Fibroblast of upper back skin (primary cell): ENCODE measurements around the gene AQP3.
"Not testable (repeated sequence)": the region's sequence is repeated elsewhere in the genome, so short reads cannot be mapped to it uniquely, and the experiment has no call there.

Experiments used
- DNase-seq: peaks from one replicate; pipeline ENCODE4 v3.0.0-alpha.2; 2013

Gene AQP3

GRCh38 chr9:33464045-33464636 is 16.7 kb upstream of the AQP3 start:
- no peak for DNase-seq

- DNase-seq = no peak
Measured at GRCh38 chr9:33463151-33463550, 15.8 kb upstream of the AQP3 start.

- no peak for DNase-seq
Measured at GRCh38 chr9:33461492-33461891, 14.1 kb upstream of the AQP3 start.

GRCh38 chr9:33460854-33461253 is 13.5 kb upstream of the AQP3 start:
- no peak for DNase-seq

- no peak for DNase-seq
Measured at GRCh38 chr9:33459115-33459514, 11.7 kb upstream of the AQP3 start.

- DNase-seq = no peak
Measured at GRCh38 chr9:33458444-33458843, 11.1 kb upstream of the AQP3 start.

- DNase-seq = no peak
Measured at GRCh38 chr9:33455945-33456344, 8.6 kb upstream of the AQP3 start.

- DNase-seq = not testable (repeated sequence)
Measured at GRCh38 chr9:33455456-33455855, 8.1 kb upstream of the AQP3 start.

- DNase-seq = not testable (repeated sequence)
Measured at GRCh38 chr9:33454661-33455026, 7.3 kb upstream of the AQP3 start.

- no peak for DNase-seq
Measured at GRCh38 chr9:33453999-33454660, 6.7 kb upstream of the AQP3 start.

- peak; percentile 18 for DNase-seq
Measured at GRCh38 chr9:33453286-33453860, 6.0 kb upstream of the AQP3 start.

GRCh38 chr9:33452828-33453271 is 5.5 kb upstream of the AQP3 start:
- DNase-seq = peak; percentile 86

GRCh38 chr9:33450621-33451146 is 3.3 kb upstream of the AQP3 start:
- no peak for DNase-seq

GRCh38 chr9:33449715-33450114 is 2.3 kb upstream of the AQP3 start:
- no peak for DNase-seq

- DNase-seq = no peak
Measured at GRCh38 chr9:33447799-33448553, 583 bp upstream of the AQP3 start.

GRCh38 chr9:33446240-33446945 is 1.0 kb downstream of the AQP3 start:
- no peak for DNase-seq

- DNase-seq = no peak
Measured at GRCh38 chr9:33445389-33446239, 1.8 kb downstream of the AQP3 start.

- DNase-seq = no peak
Measured at GRCh38 chr9:33443464-33444154, 3.8 kb downstream of the AQP3 start.

- DNase-seq = no peak
Measured at GRCh38 chr9:33443047-33443446, 4.3 kb downstream of the AQP3 start.

GRCh38 chr9:33442125-33442524 is 5.3 kb downstream of the AQP3 start:
- DNase-seq = no peak

- no peak for DNase-seq
Measured at GRCh38 chr9:33440609-33441008, 6.8 kb downstream of the AQP3 start.
